ENCODE measurements around the gene PML. TPM values are rescaled to one million over a fixed set of nuclear protein-coding genes. Genes with fewer than 3 reads are reported as not detected.
A peak's percentile ranks its signal among the peaks of the same experiment; 100 is the strongest.

Gene PML
- total RNA-seq, 2 donors from 2014 or later, result 26.5 to 28.9 TPM

DNA sequence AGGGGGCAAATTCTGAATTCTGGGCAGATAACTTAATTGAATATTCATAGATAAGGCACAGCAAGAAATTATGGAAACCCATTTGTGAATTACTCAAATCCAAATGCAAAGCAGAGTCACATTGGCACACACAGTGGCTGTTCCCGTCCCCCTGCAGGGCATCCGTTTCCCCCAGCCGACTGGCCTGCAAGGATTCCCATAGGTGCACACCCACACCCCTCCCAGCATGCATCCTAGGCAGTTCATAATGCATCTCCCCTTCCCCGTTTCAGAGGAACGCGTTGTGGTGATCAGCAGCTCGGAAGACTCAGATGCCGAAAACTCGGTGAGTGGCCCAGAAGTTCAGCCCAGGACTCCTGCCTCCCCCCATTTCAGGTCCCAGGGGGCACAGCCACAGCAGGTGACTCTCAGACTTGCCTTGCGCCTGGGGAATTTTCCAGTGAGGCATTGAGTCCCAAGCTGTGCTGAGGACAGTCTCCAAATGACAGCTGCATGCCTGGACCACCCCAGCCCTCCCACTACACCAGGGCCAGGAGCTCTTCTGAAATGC is 39.8 kb downstream of the PML start:
- Histone ChIP-seq H3K4me1 (ENCODE audit: control insufficient read depth, insufficient read depth, low read length) (no peaks in the 10 kb centered on the region), H3K9me3 (ENCODE audit: control insufficient read depth, low read length) (no peaks in the 10 kb centered on the region), H3K36me3 (ENCODE audit: control insufficient read depth, insufficient read depth, low read length) (peaks cover 16% of the 10 kb centered on the region), H3K27me3 (ENCODE audit: control insufficient read depth, insufficient read depth, low read length, poor library complexity, severe bottlenecking) (no peaks in the 10 kb centered on the region), H3K4me3 (ENCODE audit: low read length) (no peak overlapping the region), H3K27ac (ENCODE audit: low read depth, low read length) (no peak overlapping the region), H3K9ac (ENCODE audit: extremely low read depth, low read length, poor library complexity, severe bottlenecking) (no peak overlapping the region)
- no peak for TF ChIP-seq CTCF (conservative IDR thresholded peaks at IDR 0.05)
- H3K9me3 Mint-ChIP-seq, result no peaks in the 10 kb centered on the region
- DNase-seq, result no peak
- WGBS, 2 experiments (ENCODE audit: insufficient coverage in 1 of 2, insufficient read length in 1 of 2), result 89 to 91% methylated on average over 10 of the region's 10 CpGs
- H3K27me3 Mint-ChIP-seq (ENCODE audit: insufficient read depth), result no peaks in the 10 kb centered on the region
- H3K36me3 Mint-ChIP-seq (ENCODE audit: low read depth), result peaks cover 10% of the 10 kb centered on the region
- H3K4me1 Mint-ChIP-seq, result peaks cover 6% of the 10 kb centered on the region
- H3K4me3 Mint-ChIP-seq, result no peak overlapping the region
- H3K27ac Mint-ChIP-seq, result no peak overlapping the region

DNA sequence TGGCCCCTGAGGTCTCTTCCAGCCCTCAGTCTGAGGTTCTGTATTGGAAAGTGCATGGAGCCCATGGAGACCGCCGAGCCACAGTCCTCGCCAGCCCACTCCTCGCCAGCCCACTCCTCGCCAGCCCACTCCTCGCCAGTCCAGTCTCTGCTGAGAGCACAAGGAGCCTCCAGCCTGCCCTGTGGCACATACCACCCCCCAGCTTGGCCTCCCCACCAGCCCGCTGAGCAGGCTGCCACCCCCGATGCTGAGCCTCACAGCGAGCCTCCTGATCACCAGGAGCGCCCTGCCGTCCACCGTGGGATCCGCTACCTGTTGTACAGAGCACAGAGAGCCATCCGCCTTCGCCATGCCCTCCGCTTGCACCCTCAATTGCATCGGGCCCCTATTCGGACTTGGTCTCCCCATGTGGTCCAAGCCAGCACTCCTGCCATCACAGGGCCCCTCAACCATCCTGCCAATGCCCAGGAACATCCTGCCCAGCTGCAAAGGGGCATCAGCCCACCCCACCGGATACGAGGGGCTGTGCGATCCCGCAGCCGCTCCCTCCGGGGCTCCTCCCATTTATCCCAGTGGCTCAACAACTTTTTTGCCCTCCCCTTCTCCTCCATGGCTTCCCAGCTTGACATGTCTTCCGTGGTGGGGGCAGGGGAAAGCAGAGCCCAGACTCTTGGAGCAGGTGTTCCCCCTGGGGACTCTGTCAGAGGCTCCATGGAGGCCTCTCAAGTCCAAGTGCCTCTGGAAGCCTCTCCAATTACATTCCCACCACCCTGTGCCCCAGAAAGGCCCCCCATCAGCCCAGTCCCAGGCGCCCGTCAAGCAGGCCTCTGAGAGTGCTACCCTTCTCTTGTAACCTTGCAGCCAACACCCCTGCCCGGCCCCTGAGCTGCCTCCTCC is 40.9 kb downstream of the PML start:
- no peaks in the 10 kb centered on the region for H3K9me3 ChIP-seq (ENCODE audit: control insufficient read depth, low read length)
- peaks cover 6% of the 10 kb centered on the region for H3K4me1 Mint-ChIP-seq
- H3K4me3 ChIP-seq (ENCODE audit: low read length), result no peak overlapping the region
- H3K27ac Mint-ChIP-seq, result no peak overlapping the region
- WGBS, 2 experiments (ENCODE audit: insufficient coverage in 1 of 2, insufficient read length in 1 of 2), result 92% methylated on average over 20 to 28 of the region's 28 CpGs
- H3K9ac ChIP-seq (ENCODE audit: extremely low read depth, low read length, poor library complexity, severe bottlenecking), result no peak overlapping the region
- H3K36me3 Mint-ChIP-seq (ENCODE audit: low read depth), result peaks cover 10% of the 10 kb centered on the region
- no peak overlapping the region for H3K4me3 Mint-ChIP-seq
- H3K27me3 ChIP-seq (ENCODE audit: control insufficient read depth, insufficient read depth, low read length, poor library complexity, severe bottlenecking), result no peaks in the 10 kb centered on the region
- no peak for TF ChIP-seq CTCF (conservative IDR thresholded peaks at IDR 0.05)
- H3K9me3 Mint-ChIP-seq, result no peaks in the 10 kb centered on the region
- peaks cover 12% of the 10 kb centered on the region for H3K36me3 ChIP-seq (ENCODE audit: control insufficient read depth, insufficient read depth, low read length)
- H3K4me1 ChIP-seq (ENCODE audit: control insufficient read depth, insufficient read depth, low read length), result no peaks in the 10 kb centered on the region
- no peak overlapping the region for H3K27ac ChIP-seq (ENCODE audit: low read depth, low read length)
- no peaks in the 10 kb centered on the region for H3K27me3 Mint-ChIP-seq (ENCODE audit: insufficient read depth)
- DNase-seq, result peak; percentile 30

DNA sequence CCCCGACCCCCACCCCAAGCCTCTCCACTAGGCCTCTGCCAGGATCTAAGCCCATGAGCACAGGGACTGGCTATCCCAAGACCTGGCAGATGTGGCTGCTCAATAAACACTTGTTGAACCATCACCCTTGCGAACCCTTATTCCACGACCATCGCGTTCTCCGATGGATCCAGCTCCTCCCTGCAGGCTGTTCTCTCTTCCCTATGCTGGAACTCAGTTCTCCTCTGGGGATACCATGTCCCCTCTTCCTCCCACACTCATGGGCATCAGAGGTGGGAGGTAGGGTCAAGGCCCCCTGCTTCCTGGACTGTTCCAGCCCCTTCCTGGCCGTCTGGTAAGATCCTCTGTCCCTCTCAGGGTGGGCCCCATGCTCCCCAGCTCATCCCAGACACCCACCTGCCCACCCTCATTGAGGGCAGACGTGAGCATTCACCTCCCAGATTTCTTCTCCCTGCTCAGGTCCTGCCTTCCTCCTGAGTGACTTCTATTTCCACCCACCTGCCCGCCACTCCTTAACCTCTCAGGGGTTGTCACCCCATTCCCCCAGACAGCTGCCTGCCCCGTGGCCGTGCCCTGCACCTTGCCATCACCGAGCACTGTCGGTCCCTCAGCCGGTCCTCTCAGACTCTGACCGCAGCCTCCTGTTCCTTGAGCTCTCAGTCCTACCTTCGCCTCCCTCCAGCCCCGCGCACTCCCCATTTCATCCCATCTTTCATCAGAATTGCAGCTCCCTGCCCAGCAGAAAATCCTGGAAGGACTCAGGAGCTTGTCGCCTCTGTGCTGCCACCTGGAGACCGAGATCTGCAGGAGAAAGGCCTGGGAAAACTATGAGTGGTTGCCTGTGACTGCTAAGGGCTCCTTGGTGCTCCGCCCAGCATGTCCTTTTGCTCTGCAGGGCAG is 42.0 kb downstream of the PML start:
- Histone ChIP-seq H3K27ac (ENCODE audit: low read depth, low read length) (peak overlapping the region; percentile 10), H3K9me3 (ENCODE audit: control insufficient read depth, low read length) (no peaks in the 10 kb centered on the region), H3K4me3 (ENCODE audit: low read length) (no peak overlapping the region), H3K4me1 (ENCODE audit: control insufficient read depth, insufficient read depth, low read length) (no peaks in the 10 kb centered on the region), H3K27me3 (ENCODE audit: control insufficient read depth, insufficient read depth, low read length, poor library complexity, severe bottlenecking) (no peaks in the 10 kb centered on the region), H3K9ac (ENCODE audit: extremely low read depth, low read length, poor library complexity, severe bottlenecking) (no peak overlapping the region), H3K36me3 (ENCODE audit: control insufficient read depth, insufficient read depth, low read length) (peaks cover 9% of the 10 kb centered on the region)
- Mint-ChIP-seq H3K4me3 (no peak overlapping the region), H3K4me1 (peaks cover 6% of the 10 kb centered on the region), H3K36me3 (ENCODE audit: low read depth) (peaks cover 10% of the 10 kb centered on the region), H3K27me3 (ENCODE audit: insufficient read depth) (no peaks in the 10 kb centered on the region), H3K9me3 (no peaks in the 10 kb centered on the region), H3K27ac (no peak overlapping the region)
- TF ChIP-seq CTCF (conservative IDR thresholded peaks at IDR 0.05), result peak; percentile 81
- WGBS, 2 experiments (ENCODE audit: insufficient coverage in 1 of 2, insufficient read length in 1 of 2), result 68 to 76% methylated on average over 16 to 21 of the region's 21 CpGs
- DNase-seq, result peak; percentile 95
